Measurements from ENCODE around the gene NFE2L3.

DNA sequence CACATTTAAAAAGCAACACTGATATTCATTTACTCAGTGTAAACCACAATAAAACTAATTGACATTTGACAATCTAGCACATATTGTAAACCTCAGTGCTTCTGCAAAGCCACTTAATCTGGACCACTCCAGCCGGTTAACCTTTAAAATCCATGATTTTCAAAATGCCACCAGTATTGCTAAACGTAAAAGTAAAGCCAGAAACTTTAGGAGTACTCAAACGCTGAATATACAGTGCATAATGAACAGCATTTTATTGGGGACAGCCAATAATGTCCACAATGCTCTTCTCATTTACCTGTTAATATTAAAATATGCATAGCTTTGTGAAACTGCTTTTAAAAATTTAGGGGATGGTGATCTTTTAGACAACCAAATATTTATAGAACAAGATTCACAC lies 37.7 kb downstream of the NFE2L3 start:
- no peak for TF ChIP-seq CTCF (conservative IDR thresholded peaks at IDR 0.05; ENCODE audit: low read depth, low read length)
- no peak for TF ChIP-seq EZH2 (IDR thresholded peaks at IDR 0.05; ENCODE audit: borderline replicate concordance, low read depth, low read length, poor library complexity, severe bottlenecking)

Measured in A673 (cell line).